ENCODE results near the gene CD52.

Gene CD52, protein sequence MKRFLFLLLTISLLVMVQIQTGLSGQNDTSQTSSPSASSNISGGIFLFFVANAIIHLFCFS

DNA sequence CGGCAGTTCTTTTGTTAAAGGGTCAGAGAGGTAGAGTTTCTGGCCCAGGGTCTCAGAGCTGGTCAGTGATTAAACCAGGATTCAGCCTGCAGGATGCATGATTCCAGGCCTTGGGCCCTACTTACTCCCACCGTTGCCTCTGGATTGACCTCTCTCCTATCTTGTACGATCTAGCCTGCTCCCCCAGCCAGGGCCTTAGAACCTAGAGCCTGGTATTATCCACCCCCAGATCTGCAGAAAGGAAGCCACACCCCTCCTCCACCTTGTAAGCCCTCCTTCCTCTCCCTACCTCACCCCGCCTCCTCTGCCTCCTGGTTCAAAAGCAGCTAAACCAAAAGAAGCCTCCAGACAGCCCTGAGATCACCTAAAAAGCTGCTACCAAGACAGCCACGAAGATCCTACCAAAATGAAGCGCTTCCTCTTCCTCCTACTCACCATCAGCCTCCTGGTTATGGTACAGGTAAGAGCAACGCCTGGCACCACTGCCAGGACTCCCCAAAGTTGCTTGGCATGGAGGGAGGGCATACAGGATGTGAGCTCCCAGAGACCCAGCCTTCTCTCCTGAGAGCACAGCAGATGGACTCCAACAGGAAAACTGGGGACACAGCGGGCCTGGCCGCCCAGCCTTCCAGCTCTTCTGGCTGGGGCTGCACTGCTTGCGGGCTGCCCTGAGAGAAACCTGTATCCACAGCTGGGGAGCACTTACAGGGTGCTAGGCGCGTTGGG lies at the start of gene CD52:
Gene CD52, plus strand, starts transcription at position 347 of the 726 bp plus-strand sequence. Its CDS starts 60 bp downstream, at position 407.
- DNase-seq (ENCODE audit: low read depth), result no peak

DNA sequence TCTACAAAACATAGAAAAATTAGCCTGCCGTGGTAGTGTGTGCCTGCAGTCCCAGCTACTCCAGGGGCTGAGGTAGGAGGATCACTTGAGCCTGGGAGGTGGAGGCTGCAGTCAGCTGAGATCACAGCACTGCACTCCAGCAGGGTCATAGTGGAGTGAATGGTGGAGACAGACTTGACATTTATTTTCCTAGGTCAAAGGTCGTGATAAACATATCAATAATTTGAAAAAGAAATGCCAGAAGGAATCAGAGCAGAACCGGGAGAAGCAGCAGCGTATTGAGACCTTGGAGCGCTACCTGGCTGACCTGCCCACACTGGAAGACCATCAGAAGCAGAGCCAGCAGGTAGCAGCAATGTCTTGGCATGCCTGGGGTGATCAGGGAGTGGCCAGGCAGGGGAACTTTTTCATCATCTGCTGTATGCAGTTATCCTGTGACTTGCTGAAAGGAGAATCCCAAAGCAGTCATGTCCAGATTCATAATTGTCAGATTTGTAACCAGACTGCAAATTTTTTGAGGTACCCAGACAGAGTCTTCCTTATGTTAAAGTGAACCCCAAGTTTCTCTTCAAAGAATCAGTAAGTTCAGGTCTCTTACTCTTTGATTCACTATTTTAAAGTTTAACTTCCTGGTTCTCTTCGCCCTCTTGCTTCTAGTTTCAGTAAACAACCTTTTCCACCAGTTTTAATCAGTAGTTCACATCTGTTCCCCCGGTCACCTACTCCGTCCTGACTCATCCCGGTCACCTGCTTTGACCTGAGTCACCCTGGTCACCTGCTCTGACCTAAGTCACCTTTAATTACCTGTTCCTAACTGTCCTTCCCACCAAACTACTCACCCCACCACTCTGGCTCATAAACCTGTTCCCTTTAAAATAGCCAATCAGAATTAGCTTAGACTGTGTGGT lies 49.2 kb upstream of the CD52 start:
- no peak for DNase-seq (ENCODE audit: low read depth)

DNA sequence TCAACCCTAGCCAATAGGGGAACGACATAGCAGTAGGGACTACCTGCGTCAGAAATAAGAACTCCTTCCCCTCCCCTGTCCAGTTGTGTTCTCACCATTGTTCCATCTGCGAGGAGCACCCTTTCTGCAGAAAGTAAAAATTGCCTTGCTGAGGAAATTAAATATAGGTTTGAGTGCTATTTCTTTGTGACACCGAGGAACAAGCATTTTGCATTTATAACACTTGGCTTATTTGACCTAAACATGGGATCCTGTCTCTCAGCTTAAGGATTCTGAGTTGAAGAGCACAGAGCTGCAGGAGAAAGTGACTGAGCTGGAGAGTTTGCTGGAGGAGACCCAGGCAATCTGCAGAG lies 48.6 kb upstream of the CD52 start:
- DNase-seq (ENCODE audit: low read depth), result no peak

DNA sequence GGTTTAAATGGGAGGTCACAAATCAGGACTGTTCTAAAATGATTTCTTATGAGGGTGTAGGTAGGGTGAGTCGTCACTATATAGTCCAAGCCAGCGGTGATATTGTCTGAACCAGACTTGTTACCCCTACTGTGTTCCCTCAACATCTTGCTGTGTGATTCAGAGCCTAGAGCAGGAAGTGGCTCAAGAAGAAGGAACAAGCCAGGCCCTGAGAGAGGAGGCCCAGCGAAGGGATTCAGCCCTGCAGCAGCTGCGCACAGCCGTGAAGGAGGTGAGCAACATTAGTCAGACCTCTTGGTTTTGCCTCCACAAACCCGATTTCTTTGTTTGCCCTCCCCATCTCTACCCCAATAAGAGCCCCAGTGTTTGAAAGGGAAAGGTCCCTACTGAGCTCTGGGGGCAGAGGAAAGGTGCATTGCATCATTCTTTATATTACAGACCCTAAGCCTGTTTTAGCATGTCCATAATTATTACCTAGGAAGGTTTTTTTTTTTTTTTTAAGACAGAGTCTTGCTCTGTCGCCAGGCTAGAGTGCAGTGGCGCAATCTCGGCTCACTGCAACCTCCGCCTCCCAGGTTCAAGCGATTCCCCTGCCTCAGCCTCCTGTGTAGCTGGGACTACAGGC lies 42.8 kb upstream of the CD52 start:
- no peak for DNase-seq (ENCODE audit: low read depth)

DNA sequence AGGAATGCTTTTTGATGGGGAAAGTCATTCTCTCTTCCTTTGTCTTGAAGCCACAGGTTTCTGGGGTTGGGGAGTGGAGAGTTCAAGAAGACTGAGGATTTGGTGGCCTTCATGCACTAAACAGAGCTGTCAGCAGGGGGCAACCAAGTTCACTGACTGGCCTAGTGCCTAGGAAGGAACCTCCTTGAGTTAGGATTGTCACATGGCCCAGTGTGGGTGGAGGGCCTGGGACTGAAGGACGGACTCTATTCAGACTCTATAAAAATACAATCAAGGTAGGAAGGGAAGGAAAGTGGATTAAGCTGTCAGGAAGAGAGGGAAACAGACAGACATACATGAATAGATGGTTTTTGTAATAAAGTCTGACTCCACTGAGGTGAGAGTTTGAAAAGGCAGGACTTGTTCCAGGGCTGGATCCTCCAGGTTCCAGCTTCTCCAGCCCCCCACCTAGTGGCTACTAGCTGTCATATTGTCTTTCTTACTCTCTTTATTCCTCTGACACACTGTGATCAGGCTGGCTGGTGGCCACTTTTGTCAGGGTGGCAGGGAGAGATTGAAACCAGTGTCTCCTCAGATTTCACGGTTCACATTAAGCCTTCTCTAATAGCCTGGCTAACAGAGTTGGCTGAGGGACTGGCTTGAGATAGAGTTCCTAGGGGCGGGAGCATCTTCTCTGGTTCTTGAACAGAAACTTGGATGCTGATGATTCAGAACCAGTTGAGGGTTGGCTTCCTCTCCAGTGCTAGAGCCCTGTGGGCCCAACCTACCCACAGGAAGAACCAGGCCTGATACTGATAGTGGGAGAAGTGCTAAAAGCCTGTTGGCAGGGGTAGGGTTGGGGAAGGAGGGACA lies 42.0 kb upstream of the CD52 start:
- DNase-seq (ENCODE audit: low read depth), result peak; percentile 98

DNA sequence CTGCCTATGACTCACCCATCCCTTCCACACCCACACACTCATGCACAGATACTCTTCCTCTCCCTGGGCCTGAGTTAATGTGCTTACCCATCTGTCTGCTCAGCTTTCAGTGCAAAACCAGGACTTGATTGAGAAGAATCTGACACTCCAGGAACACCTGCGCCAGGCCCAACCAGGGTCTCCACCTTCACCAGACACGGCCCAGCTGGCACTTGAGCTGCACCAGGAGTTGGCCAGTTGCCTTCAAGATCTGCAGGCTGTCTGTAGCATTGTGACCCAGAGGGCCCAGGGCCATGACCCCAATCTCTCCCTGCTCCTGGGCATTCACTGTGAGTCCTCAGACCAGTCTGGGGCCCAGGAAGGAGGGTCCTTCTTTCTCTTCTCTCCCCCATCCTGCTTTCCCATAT lies 41.3 kb upstream of the CD52 start:
- DNase-seq (ENCODE audit: low read depth), result no peak

DNA sequence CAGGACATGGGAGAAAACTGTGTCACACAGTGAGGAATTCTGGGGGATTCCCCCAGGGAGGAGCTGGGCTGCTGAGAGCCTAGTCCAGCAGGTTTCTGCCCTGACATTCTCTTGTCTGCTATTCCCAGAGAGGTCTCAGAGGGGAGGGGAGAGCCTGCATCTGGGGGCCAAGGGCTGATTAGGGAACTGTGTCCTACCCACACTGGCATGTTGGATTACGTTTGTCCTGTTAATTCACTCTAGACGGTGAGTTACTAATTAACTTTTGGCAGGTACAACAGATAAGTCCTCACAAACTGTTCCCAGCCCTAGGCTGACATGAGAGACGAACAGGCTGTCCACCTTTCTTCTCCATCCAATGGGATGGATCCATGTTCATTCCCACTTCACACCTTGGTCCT lies 40.5 kb upstream of the CD52 start:
- no peak for DNase-seq (ENCODE audit: low read depth)

DNA sequence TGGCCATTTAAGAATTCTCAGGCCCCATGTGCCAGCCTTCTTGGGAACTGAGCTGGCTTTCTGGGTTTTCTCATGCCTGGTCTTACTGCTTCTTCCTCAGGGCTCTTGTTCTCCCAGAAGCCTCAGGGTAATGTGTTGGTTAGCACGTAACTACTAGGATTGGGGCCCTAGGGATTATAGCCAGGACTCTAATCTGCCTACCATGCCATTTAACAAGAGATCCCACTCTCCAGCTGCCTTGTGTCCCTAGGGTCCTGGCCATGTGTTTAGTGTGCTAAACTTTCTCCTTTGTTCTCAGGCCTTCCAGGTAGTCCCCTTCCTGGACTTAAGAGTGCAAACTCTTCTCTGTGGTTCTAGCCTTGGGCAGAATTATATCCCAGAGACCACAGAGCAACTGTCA lies 40.0 kb upstream of the CD52 start:
- no peak for DNase-seq (ENCODE audit: low read depth)

DNA sequence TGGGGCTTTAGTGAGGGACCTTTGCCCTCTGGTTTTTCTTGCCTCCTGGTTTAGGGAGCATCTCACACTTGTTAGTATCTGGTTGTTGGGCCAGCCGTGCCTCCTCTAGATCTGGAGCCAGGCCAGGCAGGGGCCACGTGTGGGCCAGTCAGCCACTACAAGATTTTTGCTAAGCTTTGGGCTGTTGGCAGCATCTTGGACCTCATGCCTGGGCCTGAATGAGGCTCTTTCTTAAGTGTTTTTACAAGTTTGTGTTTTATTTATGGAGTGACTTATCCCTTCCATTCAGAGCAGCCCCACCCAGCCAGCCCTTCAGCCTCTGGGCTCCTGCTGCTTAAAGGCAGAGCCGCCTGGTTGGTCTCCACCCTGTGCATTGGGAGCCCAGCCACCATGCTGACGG lies 39.5 kb upstream of the CD52 start:
- DNase-seq (ENCODE audit: low read depth), result peak; percentile 93

DNA sequence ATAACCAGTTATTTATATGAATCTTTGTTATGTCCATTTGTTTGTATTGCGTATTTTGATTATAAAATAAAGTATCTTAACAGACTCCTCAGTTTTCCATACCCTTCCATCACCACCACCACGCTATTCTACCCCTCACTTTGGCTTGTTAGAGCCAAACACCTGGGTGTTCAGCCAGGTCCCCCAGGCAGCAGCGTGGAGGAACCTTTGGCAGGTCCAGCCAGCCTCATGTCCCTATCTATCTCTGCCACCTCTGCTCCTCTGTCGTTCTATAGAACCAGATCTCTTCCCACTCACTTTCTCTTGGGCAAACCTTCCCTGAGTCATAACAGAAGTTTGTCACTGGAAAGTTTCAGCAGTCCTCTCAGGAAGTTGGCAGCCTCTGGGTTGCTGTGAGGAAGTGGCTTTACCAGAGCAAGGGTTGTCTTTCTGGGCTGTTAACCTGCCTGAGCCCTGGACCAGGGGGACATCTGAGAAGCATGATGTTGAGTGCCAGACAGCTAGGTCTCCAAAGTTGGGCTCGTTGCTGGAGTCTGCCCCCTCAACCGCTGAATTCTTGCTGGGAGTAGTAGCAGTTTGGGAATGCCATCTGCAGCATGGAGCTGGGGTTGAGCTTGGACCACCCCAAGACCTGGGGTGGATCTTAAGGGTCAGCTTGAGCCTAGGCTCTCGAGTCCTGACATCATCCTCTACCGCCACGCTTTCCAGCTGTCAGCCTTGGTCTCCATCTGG lies 38.9 kb upstream of the CD52 start:
- DNase-seq (ENCODE audit: low read depth), result peak; percentile 87

DNA sequence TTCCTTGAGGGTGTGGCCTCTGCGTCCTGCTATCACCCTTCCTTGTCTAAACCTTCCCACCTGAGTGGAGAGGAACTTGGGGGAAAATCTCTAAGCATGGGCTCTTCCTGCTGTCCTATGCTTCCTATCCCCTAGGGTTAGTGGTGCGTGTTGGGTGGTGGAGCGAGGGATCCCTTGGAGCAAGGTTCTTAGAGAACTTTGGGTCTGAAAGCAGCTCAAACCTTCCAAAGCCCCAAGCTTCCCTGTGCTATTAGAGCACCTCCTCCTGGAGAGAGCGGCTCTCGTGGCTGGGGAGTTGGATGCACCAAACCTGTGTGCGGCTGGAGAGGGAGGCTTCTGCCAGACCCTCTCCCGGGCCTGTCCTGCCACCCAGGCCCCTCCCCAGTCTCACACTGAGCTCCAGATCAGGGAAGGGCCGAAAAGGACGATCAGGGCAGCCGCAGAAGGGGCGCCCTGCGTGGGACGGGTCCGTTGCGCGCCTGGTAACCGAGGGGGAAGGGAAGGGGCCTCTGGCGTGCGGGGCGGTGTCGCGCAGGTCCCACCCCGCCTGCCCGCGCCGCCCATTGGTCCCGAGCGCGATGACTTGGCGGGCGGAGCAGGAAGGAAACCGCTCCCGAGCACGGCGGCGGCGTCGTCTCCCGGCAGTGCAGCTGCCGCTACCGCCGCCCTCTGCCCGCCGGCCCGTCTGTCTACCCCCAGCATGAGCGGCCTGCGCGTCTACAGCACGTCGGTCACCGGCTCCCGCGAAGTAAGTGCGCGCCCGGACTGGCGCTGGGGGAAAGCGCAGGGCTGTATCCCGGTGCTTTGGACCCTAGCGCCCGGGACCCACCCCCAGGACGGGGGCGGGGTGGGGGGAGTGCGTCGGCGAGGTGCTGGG lies 38.1 kb upstream of the CD52 start, which contains the start of gene SH3BGRL3:
Gene SH3BGRL3, plus strand, starts transcription at position 631 of the 877 bp plus-strand sequence. Its CDS starts 70 bp downstream, at position 701.
- peak; percentile 87 for DNase-seq (ENCODE audit: low read depth)

DNA sequence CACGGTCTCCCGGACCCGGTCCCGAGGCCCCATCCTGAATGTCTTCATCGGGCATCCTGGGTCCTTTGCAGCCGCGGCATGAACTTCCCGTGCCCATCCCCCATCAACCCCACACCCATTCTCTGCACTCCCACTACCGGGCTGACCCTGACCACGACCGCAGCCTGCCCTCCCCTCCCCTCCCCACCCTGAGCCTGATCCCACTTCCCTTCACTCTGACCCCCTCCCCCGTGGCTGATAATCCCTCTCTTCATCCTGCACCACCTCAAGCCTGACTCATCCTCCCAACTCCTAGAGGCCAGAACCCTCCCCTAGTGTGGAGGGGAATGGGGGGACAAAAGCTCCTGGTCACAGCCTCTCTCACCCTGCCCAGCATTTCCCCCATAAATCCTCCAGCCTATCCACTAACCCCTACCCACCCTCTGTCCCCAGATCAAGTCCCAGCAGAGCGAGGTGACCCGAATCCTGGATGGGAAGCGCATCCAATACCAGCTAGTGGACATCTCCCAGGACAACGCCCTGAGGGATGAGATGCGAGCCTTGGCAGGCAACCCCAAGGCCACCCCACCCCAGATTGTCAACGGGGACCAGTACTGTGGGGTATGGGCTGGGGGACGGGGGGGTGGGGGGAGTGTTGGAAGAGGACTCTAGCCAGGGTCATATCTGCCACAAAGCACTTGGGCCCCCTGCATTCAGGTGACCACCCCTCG lies 37.3 kb upstream of the CD52 start:
- peak; percentile 64 for DNase-seq (ENCODE audit: low read depth)

DNA sequence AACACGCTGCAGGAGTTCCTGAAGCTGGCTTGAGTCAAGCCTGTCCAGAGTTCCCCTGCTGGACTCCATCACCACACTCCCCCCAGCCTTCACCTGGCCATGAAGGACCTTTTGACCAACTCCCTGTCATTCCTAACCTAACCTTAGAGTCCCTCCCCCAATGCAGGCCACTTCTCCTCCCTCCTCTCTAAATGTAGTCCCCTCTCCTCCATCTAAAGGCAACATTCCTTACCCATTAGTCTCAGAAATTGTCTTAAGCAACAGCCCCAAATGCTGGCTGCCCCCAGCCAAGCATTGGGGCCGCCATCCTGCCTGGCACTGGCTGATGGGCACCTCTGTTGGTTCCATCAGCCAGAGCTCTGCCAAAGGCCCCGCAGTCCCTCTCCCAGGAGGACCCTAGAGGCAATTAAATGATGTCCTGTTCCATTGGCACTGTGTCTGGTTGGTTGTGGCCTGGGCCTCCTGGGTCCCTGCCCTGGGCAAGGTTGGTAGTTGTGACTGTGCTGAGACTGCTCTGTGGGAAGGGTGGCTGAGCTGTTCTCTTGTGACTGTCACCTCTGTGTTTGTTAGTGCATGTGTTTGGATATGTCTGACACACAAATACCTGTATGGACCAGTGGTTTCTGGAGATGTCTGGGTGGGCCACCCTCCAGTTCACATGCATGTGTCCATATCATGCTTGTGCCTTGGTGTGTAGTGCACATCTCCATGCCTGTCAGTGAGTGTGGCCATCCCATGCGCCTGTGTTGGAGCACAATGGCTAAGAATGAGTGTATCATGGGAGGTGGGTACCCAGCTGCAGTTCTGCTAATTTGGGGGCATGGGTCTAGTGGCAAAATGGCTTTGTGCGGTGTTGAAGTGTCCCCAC lies 36.4 kb upstream of the CD52 start:
- peak; percentile 62 for DNase-seq (ENCODE audit: low read depth)

DNA sequence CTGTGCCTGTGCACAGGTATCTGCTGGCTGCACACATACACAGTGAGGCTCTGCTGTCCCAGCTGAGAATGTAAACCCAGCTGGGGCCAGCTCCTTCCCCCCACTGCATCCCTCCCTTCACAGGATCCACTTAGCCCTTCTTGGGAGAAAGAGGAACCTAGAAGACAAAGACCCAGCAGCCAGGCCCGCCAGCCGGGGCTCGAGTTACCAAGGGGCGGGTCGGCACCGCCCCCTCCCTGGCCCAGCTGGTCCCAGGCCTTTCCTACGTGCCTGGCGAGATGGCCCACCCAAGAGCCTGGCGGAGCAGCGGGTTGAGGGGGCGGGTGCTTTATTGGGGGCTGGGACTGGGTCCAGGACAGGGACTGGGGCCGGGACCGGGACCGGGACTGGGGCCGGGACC lies 35.8 kb upstream of the CD52 start:
- peak; percentile 46 for DNase-seq (ENCODE audit: low read depth)

DNA sequence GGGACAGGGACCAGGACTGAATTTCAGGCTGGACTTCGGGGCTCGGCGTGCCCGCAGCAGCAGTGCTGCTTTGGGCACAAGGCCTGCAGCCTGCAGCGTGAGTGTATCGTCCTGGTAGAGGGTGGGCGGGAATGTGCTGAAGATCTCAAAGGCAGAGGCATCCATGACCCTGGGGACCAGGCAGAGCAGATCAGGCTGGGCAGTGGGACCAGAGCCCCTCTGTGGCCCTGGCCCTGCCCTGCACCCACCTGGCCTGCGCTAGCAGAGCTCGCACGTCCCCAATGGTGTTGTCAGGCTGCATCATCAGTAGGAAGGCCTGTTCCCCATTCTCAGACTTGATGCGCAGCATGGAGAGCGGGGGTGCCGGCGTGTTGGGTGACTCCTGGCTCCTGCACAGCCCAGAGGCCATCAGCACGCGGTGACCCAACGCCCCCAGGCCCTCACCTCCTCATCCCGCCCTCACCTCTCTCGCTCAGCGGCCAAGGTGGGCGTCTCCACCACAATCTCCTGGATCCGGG lies 35.3 kb upstream of the CD52 start:
- no peak for DNase-seq (ENCODE audit: low read depth)

DNA sequence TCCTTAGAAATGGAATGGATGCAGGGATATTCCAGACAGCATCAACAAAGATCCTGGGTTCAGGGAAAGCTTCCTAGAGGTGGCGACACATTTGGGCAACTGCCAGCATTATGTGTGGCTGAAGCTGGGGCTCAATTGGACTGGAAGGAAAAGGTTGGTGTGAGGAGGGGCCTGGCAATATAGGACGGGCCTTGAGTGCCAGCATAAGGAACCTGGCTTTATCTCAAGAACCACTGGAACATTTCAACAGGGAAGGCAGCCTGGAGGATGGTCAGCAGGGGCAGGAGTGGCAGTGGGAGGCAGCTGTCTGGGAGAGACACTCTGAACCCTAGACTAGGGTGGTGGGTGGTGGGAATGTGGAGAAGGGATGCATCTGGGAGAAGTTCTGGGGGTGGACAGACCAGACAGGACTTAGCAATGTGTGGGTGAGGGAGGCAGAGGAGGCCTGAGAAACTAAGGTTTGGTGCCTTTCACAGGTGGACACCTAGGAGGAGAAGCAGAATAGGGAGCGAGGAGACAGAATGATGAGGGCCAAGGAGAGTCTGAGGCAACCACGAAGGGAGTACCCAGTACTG lies 34.4 kb upstream of the CD52 start:
- DNase-seq (ENCODE audit: low read depth), result no peak

DNA sequence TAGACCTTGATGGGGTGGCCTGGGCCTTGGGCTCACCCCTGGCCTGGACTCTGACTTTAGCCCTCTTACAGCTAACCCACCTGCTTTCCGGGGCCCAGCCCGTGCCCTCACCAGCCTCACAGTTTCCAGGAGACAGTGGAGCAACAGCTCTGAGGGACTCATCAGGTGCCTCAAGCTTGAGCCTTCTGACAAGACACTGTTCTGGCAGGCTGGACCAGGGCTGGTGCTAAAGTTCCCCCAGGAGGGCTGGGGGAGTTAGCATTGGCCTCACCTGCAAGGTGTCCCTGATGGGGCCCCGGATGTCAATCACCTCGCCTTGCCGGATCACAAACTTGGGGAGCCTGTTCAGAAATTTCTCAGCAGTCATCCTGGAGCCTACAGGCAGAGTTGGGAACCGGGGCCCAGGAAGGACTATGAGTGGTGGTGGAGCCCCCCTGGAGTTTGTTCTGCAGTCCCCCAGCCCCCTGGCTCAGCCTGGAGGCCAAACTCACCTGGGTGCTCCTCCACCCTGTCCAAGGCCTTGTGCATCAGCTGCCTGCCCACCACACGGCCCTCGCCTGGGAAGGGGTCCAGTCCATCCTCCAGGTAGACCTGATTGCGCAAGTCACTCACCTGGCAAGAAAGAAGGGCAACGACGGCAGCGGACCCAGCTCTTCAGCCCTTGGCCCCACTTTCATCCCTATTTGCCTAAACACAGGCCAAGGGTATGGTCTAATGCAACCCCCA lies 33.7 kb upstream of the CD52 start:
- DNase-seq (ENCODE audit: low read depth), result no peak

Measured in EH (cell line).